Lower leg skin (tissue), 3 donors: ENCODE results near the gene KIF3B.

Experiments used
- POLR2A ChIP-seq, 2 donors: fragments of 450-650 bp; IDR thresholded peaks; one replicate each; pipeline ENCODE4 v1.6.1; 2016 to 2017; ENCODE audit warnings: antibody characterized with exemption in 2 of 2, mild to moderate bottlenecking in 1 of 2, moderate library complexity in 1 of 2
- TF ChIP-seq, protein P1 (sequence below), 3 donors: fragments of 450-650 bp; IDR thresholded peaks; one replicate each; pipeline ENCODE4 v1.5.1; 2016; ENCODE audit warnings: antibody characterized with exemption in 3 of 3, mild to moderate bottlenecking in 3 of 3, moderate library complexity in 2 of 3

- TF ChIP-seq, protein P1, sequence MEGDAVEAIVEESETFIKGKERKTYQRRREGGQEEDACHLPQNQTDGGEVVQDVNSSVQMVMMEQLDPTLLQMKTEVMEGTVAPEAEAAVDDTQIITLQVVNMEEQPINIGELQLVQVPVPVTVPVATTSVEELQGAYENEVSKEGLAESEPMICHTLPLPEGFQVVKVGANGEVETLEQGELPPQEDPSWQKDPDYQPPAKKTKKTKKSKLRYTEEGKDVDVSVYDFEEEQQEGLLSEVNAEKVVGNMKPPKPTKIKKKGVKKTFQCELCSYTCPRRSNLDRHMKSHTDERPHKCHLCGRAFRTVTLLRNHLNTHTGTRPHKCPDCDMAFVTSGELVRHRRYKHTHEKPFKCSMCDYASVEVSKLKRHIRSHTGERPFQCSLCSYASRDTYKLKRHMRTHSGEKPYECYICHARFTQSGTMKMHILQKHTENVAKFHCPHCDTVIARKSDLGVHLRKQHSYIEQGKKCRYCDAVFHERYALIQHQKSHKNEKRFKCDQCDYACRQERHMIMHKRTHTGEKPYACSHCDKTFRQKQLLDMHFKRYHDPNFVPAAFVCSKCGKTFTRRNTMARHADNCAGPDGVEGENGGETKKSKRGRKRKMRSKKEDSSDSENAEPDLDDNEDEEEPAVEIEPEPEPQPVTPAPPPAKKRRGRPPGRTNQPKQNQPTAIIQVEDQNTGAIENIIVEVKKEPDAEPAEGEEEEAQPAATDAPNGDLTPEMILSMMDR (IDR thresholded peaks at IDR 0.05) = no peak
- no peak for TF ChIP-seq POLR2A (IDR thresholded peaks at IDR 0.05)
Measured at GRCh38 chr20:32329817-32330554, 52.5 kb downstream of the KIF3B start.
